HepG2 (cell line): ENCODE data around the gene NKD1. TPM values are rescaled to one million over a fixed set of nuclear protein-coding genes. Genes with fewer than 3 reads are reported as not detected.

Source experiments
- ATF1 ChIP-seq: IDR thresholded peaks from 2 replicates; pipeline ENCODE4 v1.6.1; 2016; ENCODE audit warnings: mild to moderate bottlenecking, control low read depth
- DNMT1 ChIP-seq: sonication (generic); formaldehyde crosslinking; IDR thresholded peaks from 2 replicates; pipeline ENCODE4 v1.5.1; 2020; ENCODE audit warnings: mild to moderate bottlenecking, missing genetic modification reagents
- HDAC1 ChIP-seq: sonication (generic); formaldehyde crosslinking; IDR thresholded peaks from 2 replicates; pipeline ENCODE4 v1.5.1; 2020; ENCODE audit warnings: mild to moderate bottlenecking, missing genetic modification reagents
- HNRNPLL ChIP-seq: fragments of 200-400 bp; formaldehyde crosslinking; IDR thresholded peaks from 2 replicates; pipeline ENCODE4 v1.6.1; 2017; ENCODE audit warnings: mild to moderate bottlenecking, low read depth, low read length; ENCODE audit not compliant: poor library complexity, severe bottlenecking
- JARID2 ChIP-seq: sonication (generic); formaldehyde crosslinking; IDR thresholded peaks from 2 replicates; pipeline ENCODE4 v1.8.1; 2023; ENCODE audit warnings: missing genetic modification reagents, inconsistent platforms; ENCODE audit not compliant: insufficient replicate concordance
- NFKBIZ ChIP-seq: IDR thresholded peaks from 2 replicates; pipeline ENCODE4 v1.6.1; 2018; ENCODE audit warnings: missing genetic modification reagents, missing compliant biosample characterization
- NONO ChIP-seq, 2 experiments: fragments of 450-650 bp in 1 of 2; sonication (generic) in 1 of 2; formaldehyde crosslinking in 1 of 2; IDR thresholded peaks in 1 of 2; conservative IDR thresholded peaks in 1 of 2; 2 replicates each; pipeline versions ENCODE4 v1.6.1 to v1.8.0; 2017 to 2022; ENCODE audit warnings: mild to moderate bottlenecking in 1 of 2, missing genetic modification reagents in 1 of 2, moderate library complexity in 1 of 2
- UBTF ChIP-seq: sonication (generic); formaldehyde crosslinking; IDR thresholded peaks from 2 replicates; pipeline ENCODE4 v1.4.0; 2020; ENCODE audit warnings: mild to moderate bottlenecking, missing genetic modification reagents
- ZBTB46 ChIP-seq: sonication (generic); formaldehyde crosslinking; IDR thresholded peaks from 2 replicates; pipeline ENCODE4 v1.4.0; 2020; ENCODE audit warnings: mild to moderate bottlenecking, missing genetic modification reagents, borderline replicate concordance
- ZFP41 ChIP-seq: sonication (generic); formaldehyde crosslinking; IDR thresholded peaks from 2 replicates; pipeline ENCODE4 v1.4.0; 2020; ENCODE audit warnings: mild to moderate bottlenecking, missing genetic modification reagents, borderline replicate concordance
- ZNF24 ChIP-seq: fragments of 450-650 bp; IDR thresholded peaks from 2 replicates; pipeline ENCODE4 v1.6.1; 2017; ENCODE audit warnings: antibody characterized with exemption, mild to moderate bottlenecking
- polyA plus RNA-seq, 8 experiments: library from polyadenylated mRNA; depleted of rRNA in 3 of 8; stranded (reverse) in 7 of 8; unstranded in 1 of 8; fragments of >200 nt; fragmentation: Illumina TruSeq in 4 of 8; extraction: Trizol in 4 of 8; gene quantifications; 2 replicates each; pipeline versions ENCODE4 v1.2.1 to v1.2.3, GENCODE V29; 2011 to 2016; ENCODE audit warnings: low read depth in 4 of 8, missing spikeins in 1 of 8, mixed read lengths in 1 of 8; ENCODE audit not compliant: insufficient read depth in 1 of 8
- total RNA-seq, 5 experiments: library from RNA; depleted of rRNA; stranded (reverse); fragments of >200 nt; fragmentation: Illumina TruSeq; extraction: Trizol; gene quantifications; 2 replicates each; pipeline ENCODE4 v1.2.3, GENCODE V29; 2016; ENCODE audit warnings: low read depth in 1 of 5
- TF ChIP-seq, protein P1 (sequence below): sonication (generic); formaldehyde crosslinking; IDR thresholded peaks from 2 replicates; pipeline ENCODE4 v1.5.0; 2020; ENCODE audit warnings: missing genetic modification reagents
- TF ChIP-seq, protein P2 (sequence below): sonication (generic); formaldehyde crosslinking; IDR thresholded peaks from 2 replicates; pipeline ENCODE4 v1.8.0; 2022; ENCODE audit warnings: low read depth, missing genetic modification reagents

NKD1 gene
- total and polyA plus RNA-seq, 2 of the 13 experiments (the other 11 are each of a cell fraction or from before 2014, with no cell fraction given) = 70.4 to 121 TPM

DNA sequence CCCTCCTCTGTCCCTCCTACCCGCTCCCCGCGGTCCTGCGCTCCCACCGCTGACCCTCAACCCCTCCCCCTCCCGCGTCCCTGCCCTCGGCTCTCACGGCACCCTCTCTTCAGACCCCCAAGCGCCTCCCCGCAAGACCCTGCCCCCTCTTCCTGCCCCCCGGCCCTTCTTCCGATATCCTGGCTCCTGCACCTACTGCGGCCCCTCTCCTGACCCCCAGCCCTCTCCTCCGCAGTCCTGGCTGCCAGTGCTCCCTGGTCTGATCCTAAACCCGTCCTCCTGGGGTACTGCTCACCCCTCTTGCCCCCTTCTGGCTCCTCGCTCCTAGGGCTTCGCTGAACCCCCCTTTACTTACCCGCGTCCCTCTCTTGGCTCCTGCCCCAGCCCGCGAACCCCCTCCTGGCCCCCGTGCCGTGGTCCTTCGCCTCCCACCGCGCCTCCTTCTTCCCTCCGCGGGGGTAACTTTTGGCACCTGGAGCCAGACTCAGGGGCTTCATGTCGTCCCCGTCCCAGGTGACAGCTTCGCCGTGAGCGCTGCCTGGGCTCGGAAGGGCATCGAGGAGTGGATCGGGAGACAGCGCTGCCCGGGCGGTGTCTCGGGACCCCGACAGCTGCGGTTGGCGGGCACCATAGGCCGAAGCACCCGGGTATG lies 839 bp downstream of the NKD1 start (continued):
- TF ChIP-seq ZBTB46 (CRISPR knock-in tag) = 0 out of 2 replicates have a peak, but pooled peaks have one; percentile 50
- TF ChIP-seq HDAC1 (CRISPR knock-in tag) = 0 out of 2 replicates have a peak, but pooled peaks have one; percentile 44
- no peak for TF ChIP-seq ATF1 (CRISPR knock-in tag)
- TF ChIP-seq, protein P1, sequence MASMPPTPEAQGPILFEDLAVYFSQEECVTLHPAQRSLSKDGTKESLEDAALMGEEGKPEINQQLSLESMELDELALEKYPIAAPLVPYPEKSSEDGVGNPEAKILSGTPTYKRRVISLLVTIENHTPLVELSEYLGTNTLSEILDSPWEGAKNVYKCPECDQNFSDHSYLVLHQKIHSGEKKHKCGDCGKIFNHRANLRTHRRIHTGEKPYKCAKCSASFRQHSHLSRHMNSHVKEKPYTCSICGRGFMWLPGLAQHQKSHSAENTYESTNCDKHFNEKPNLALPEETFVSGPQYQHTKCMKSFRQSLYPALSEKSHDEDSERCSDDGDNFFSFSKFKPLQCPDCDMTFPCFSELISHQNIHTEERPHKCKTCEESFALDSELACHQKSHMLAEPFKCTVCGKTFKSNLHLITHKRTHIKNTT = no peak
- TF ChIP-seq UBTF (CRISPR knock-in tag) = peak; percentile 40; the same call in 1 of the 2 replicates
- TF ChIP-seq JARID2 = no peak
- TF ChIP-seq DNMT1 (CRISPR knock-in tag) = no peak
- no peak for TF ChIP-seq ZFP41 (CRISPR knock-in tag)
- no peak for TF ChIP-seq ZNF24
- no peak for TF ChIP-seq NONO (IDR thresholded peaks at IDR 0.05)
- 0 out of 2 replicates have a peak, but pooled peaks have one; percentile 29 for TF ChIP-seq NONO (CRISPR knock-in tag; conservative IDR thresholded peaks at IDR 0.05)
- TF ChIP-seq, protein P2, sequence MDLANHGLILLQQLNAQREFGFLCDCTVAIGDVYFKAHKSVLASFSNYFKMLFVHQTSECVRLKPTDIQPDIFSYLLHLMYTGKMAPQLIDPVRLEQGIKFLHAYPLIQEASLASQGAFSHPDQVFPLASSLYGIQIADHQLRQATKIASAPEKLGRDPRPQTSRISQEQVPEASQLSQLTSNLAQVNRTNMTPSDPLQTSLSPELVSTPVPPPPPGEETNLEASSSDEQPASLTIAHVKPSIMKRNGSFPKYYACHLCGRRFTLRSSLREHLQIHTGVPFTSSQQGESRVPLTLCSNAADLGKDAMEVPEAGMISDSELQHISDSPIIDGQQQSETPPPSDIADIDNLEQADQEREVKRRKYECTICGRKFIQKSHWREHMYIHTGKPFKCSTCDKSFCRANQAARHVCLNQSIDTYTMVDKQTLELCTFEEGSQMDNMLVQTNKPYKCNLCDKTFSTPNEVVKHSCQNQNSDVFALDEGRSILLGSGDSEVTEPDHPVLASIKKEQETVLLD (CRISPR knock-in tag) = 0 out of 2 replicates have a peak, but pooled peaks have one; percentile 31
- no peak for TF ChIP-seq NFKBIZ (CRISPR knock-in tag)
- TF ChIP-seq HNRNPLL = peak; percentile 43
